Spleen (tissue), 7 donors: Measurements from ENCODE around the gene SLFNL1.

Source experiments
- CTCF ChIP-seq, 11 experiments: fragments of 200-600 bp in 7 of 11; fragments of 450-650 bp in 4 of 11; sonication (generic) in 4 of 11; IDR thresholded peaks in 8 of 11; conservative IDR thresholded peaks in 3 of 11; 1 replicate in 7 of 11; 2 replicates in 4 of 11; pipeline versions ENCODE4 v1.4.0 to v1.8.0; 2016 to 2021; ENCODE audit warnings: antibody characterized with exemption in 11 of 11, inconsistent platforms in 4 of 11, mild to moderate bottlenecking in 1 of 11
- POLR2A ChIP-seq, 3 donors: fragments of 450-650 bp; IDR thresholded peaks; one replicate each; pipeline ENCODE4 v1.5.1; 2017; ENCODE audit warnings: antibody characterized with exemption in 3 of 3, mild to moderate bottlenecking in 1 of 3
- POLR2AphosphoS5 ChIP-seq, 3 donors: sonication (generic); formaldehyde crosslinking; IDR thresholded peaks; one replicate each; pipeline ENCODE4 v1.5.1; 2017; ENCODE audit warnings: antibody characterized with exemption in 3 of 3
- donor health status: DM: no; HTN: no; CAD: no; lungs with moderate emphysema.
- donor health status: DM: no; HTN: no; CAD: no.
- donor health status: DM: no; HTN: no; CAD: no.

DNA sequence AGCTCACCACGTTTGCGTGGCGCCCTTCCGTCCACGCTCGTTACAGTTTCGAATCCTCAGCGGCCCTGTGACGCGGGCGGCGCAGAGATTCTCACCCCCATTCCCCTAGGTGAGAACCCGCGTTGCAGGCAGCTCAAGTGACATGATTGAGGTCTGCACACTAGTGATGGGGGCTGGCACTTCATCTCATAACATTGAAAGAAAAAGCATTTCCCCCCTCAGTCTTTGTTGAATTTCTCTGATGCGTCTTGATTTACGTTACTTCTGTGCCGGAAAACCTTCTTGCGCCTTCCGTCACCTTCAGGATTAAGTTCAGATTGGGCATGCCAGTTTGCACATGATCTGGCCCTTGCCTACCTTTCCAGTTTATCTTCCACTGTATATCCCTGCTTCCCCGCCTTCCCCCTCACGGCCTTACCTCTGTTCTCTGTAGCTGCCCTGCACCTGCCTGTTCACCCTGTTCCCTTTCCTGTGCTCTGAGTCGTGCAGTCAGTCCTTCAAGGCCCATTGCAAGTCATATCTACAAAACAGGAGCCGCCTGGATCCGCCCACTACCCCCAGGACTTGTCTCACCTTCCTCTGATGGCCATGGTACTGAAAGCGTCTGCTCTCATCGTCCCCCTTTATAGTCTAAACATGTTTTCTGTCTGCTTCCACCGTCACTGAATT, 40.9 kb downstream of the SLFNL1 start:
- TF ChIP-seq POLR2A (IDR thresholded peaks at IDR 0.05) (no peak), CTCF (IDR thresholded peaks at IDR 0.05 in 8 of 11, conservative IDR thresholded peaks at IDR 0.05 in 3 of 11) (no peak), POLR2AphosphoS5 (IDR thresholded peaks at IDR 0.05) (no peak)
